ENCODE results near the gene ACOX3. TPM values are rescaled to one million over a fixed set of nuclear protein-coding genes. Genes with fewer than 3 reads are reported as not detected.

The ACOX3 gene
- 22.3 and 27.2 TPM in 2 replicates for total RNA-seq

GRCh38 chr4:8440492-8441311 lies at the start of gene ACOX3, which contains the start of gene TRMT44:
TSS of gene ACOX3 (minus strand) at chr4:8440723. CDS start at chr4:8416521, 24,202 bp downstream.
TSS of gene TRMT44 (plus strand) at chr4:8440777. CDS start at chr4:8440823, 46 bp downstream.

Small RNA genes within 50 kb of the gene (small RNA-seq; reads per million reads assigned to genes)
- gene RNA5SP152, result 0.19 reads per million

Other genes starting within 250 kb of the ACOX3 start
- gene SH3TC1, start 241.4 kb downstream of the ACOX3 start, total RNA-seq, result 2.2 and 4.8 TPM in 2 replicates
- gene HTRA3, start 171.0 kb downstream of the ACOX3 start, total RNA-seq, result 2.3 and 12.1 TPM in 2 replicates
- 17.6 and 20.2 TPM in 2 replicates for gene TRMT44, start 54 bp upstream of the ACOX3 start, total RNA-seq
- 0.37 and 0.39 TPM in 2 replicates for gene GPR78, start 139.7 kb upstream of the ACOX3 start, total RNA-seq
- 2.0 and 4.0 TPM in 2 replicates for gene CPZ, start 152.0 kb upstream of the ACOX3 start, total RNA-seq

All from subcutaneous preadipocyte (primary cell).